ENCODE data around the gene ABHD16B. TPM values are rescaled to one million over a fixed set of nuclear protein-coding genes. Genes with fewer than 3 reads are reported as not detected.

ABHD16B gene
- total RNA-seq, 1 experiment from 2014 or later = not detected

DNA sequence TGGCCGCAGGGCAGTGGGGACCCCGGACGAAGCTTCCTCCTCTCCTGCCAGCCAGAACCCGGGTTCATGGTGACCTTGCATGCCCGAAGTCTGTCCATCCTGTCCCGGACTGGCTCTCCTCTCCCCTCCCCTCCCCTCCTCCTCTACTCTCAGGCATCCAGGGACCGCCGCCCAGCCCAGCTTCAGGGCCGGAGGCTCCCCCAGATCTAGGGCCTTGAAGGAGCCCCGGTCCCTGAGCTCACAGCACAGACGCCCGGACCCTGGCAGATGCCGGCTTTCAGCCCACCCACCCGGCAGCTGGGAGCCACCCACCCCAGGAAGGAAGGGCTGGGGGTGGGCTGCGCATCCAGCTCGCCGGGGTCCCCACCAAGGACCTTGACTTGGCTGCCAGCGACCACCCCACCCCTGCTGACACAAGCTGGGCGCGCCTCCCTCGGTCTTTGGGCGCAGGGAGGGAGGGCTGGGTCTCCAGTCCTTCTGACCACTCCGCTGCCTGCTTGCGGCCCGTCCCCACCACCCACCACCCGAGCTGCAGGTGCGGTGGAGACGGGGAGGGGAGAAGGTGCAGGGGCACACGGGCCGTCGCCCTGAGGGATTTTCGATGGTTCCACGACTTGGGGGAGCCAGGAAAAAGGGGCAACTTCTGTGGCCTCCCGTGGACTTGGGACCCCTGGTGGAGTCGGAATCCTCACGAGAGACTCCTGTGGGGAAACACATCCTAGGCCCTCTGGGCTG lies 5.8 kb upstream of the ABHD16B start:
- Histone ChIP-seq H3K9me2 (replicated peaks; ENCODE audit: low read length) (no peaks in the 10 kb centered on the region), H3K4me2 (ENCODE audit: low read length) (no peak overlapping the region), H3K27ac (ENCODE audit: low read length) (no peak overlapping the region), H3K9me3 (ENCODE audit: low read length) (no peaks in the 10 kb centered on the region), H2AFZ (ENCODE audit: low read length) (no peak overlapping the region), H3K4me3 (ENCODE audit: low read length) (no peak overlapping the region), H3K36me3 (ENCODE audit: low read depth, low read length) (no peaks in the 10 kb centered on the region), H3K9ac (ENCODE audit: low read length) (no peak overlapping the region), H3K79me2 (ENCODE audit: low read length) (no peaks in the 10 kb centered on the region), H3F3A (ENCODE audit: low read length, unreplicated experiment) (peaks cover 3% of the 10 kb centered on the region), H3K4me1 (ENCODE audit: insufficient read depth, low read length) (no peaks in the 10 kb centered on the region), H3K27me3 (ENCODE audit: low read length) (peaks cover 20% of the 10 kb centered on the region), H4K20me1 (ENCODE audit: low read length) (no peaks in the 10 kb centered on the region)
- intact Hi-C loops (cut with micrococcal nuclease) = no loop called here
- DNase-seq (no peak), ATAC-seq (no peak)
- POLR2A ChIA-PET (ENCODE audit: unreplicated experiment) = interaction anchor here (0.7 kb wide), 1 partner anchor 51 kb away, joined by 3 read pairs; no protein-coding TSS in a partner anchor
- CTCF ChIA-PET = no interaction called here
- TF ChIP-seq EZH2 (IDR thresholded peaks at IDR 0.05; ENCODE audit: low read length, unreplicated experiment) (no peak), EZH2phosphoT487 (IDR thresholded peaks at IDR 0.05; ENCODE audit: borderline replicate concordance, low read length) (no peak)
- TF ChIP-seq, protein P1, sequence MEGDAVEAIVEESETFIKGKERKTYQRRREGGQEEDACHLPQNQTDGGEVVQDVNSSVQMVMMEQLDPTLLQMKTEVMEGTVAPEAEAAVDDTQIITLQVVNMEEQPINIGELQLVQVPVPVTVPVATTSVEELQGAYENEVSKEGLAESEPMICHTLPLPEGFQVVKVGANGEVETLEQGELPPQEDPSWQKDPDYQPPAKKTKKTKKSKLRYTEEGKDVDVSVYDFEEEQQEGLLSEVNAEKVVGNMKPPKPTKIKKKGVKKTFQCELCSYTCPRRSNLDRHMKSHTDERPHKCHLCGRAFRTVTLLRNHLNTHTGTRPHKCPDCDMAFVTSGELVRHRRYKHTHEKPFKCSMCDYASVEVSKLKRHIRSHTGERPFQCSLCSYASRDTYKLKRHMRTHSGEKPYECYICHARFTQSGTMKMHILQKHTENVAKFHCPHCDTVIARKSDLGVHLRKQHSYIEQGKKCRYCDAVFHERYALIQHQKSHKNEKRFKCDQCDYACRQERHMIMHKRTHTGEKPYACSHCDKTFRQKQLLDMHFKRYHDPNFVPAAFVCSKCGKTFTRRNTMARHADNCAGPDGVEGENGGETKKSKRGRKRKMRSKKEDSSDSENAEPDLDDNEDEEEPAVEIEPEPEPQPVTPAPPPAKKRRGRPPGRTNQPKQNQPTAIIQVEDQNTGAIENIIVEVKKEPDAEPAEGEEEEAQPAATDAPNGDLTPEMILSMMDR (conservative IDR thresholded peaks at IDR 0.05; ENCODE audit: low read depth, low read length) = no peak
- BruUV-seq (replicated peaks) = no TSS peak

DNA sequence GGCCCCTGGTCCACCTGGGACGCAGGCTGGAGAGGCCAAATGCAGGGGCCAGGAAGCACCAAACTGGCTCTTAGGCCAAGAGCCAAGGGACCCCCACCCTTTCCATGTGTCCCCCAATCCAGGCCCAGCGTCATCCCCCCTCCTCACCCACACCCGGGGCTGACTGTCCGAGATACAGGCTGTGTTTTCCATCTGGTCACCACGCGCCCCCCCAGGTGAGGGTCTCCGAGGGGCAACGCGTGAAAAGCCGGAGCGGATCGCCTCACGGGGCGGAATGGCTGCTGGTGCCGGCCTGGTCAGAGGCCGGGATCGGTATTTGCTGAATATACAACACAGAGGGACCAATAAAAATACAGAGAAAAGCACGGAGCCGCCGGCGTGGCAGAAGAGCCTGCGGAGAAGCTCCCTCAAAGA lies 5.2 kb upstream of the ABHD16B start:
- Histone ChIP-seq H3F3A (ENCODE audit: low read length, unreplicated experiment) (peaks cover 3% of the 10 kb centered on the region), H3K4me1 (ENCODE audit: insufficient read depth, low read length) (no peaks in the 10 kb centered on the region), H2AFZ (ENCODE audit: low read length) (no peak overlapping the region), H3K4me3 (ENCODE audit: low read length) (no peak overlapping the region), H3K9ac (ENCODE audit: low read length) (no peak overlapping the region), H4K20me1 (ENCODE audit: low read length) (no peaks in the 10 kb centered on the region), H3K27ac (ENCODE audit: low read length) (no peak overlapping the region), H3K4me2 (ENCODE audit: low read length) (no peak overlapping the region), H3K36me3 (ENCODE audit: low read depth, low read length) (no peaks in the 10 kb centered on the region; the same call in 1 of the 2 replicates), H3K9me2 (replicated peaks; ENCODE audit: low read length) (no peaks in the 10 kb centered on the region), H3K27me3 (ENCODE audit: low read length) (peaks cover 20% of the 10 kb centered on the region), H3K9me3 (ENCODE audit: low read length) (no peaks in the 10 kb centered on the region), H3K79me2 (ENCODE audit: low read length) (no peaks in the 10 kb centered on the region)
- TF ChIP-seq EZH2phosphoT487 (IDR thresholded peaks at IDR 0.05; ENCODE audit: borderline replicate concordance, low read length) (no peak), EZH2 (IDR thresholded peaks at IDR 0.05; ENCODE audit: low read length, unreplicated experiment) (no peak)
- TF ChIP-seq, protein P1 (conservative IDR thresholded peaks at IDR 0.05; ENCODE audit: low read depth, low read length) = no peak
- intact Hi-C loops (cut with micrococcal nuclease) = no loop called here
- DNase-seq (no peak), ATAC-seq (peak; percentile 6; the same call in 1 of the 2 replicates)
- ChIA-PET CTCF (no interaction called here), POLR2A (ENCODE audit: unreplicated experiment) (interaction anchor here (0.7 kb wide), 1 partner anchor 83 kb away, joined by 5 read pairs; no protein-coding TSS in a partner anchor)
- BruUV-seq (replicated peaks) = no TSS peak
